LoVo (cell line): ENCODE measurements around the gene ANKS6.

Experiments
- DNase-seq: peaks from one replicate; pipeline ENCODE4 v3.0.0-alpha.2; 2016; ENCODE audit warnings: low spot score

Gene ANKS6

DNA sequence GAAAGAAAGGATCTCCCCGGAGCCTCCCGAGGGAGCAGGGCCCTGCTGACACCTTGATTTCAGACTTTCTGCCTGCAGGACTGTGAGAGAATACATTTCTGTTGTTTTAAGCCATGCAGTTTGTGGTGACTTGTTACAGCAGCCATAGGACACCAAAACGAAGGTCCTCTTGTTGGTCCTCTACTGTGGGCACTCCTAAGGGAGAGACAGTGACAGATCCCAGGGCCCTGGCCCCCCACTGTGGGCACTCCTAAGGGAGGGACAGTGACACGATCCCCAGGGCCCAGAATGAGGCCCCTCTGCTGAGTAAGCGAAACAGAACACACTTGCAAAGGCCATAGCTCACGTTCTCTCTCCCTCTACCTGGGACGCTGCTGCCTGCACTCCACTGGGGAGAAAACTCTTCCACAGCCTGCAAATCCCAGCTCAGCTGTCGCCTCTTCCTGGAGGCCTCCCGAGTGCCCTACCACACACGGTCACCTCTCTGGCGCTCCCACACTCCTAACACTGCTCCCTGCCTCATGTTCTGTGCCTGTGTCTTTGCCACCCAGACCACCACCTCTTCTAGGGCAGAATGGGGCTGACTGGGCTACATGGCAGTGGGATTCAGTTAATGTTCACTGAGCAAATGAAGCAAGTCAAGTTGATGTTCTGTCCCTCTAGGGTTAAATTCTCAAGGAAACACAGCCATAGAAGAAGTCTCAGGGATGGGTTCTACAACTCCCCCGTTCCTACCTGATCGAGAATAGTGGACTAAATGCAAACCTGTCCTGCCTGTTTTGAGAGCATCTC, 23.8 kb downstream of the ANKS6 start:
- DNase-seq, result no peak

DNA sequence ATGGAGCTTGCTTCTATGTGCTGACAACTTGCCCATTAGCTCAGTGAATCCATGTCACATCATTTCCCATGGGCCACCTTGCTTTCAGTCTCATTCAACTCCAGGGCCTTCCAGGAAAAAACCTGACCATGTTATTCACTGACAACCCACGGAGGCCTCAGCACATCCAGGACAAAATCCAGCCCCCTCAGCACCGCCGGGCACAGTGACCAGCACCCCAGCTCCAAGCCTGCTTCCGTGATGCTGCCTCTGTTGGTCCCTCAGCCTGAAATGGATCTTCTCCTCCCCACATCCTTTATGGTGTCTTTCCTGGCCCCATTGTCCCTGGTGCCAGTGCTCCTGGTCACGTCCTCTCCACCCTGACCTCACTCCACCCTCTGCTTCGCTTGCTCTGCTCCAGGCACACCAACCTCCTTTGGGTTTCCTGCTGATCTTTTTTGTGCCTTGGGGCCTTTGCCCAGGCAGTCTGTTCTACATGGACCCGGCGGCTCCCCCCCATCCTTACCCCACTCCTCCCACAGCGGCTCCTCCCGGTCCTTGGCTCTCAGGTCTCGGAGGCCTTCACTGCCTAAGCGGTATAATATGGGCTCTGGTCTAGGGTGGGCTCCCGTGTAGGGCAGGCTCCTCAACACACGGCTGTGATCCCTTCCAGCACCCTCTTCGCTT, 25.0 kb downstream of the ANKS6 start:
- no peak for DNase-seq

DNA sequence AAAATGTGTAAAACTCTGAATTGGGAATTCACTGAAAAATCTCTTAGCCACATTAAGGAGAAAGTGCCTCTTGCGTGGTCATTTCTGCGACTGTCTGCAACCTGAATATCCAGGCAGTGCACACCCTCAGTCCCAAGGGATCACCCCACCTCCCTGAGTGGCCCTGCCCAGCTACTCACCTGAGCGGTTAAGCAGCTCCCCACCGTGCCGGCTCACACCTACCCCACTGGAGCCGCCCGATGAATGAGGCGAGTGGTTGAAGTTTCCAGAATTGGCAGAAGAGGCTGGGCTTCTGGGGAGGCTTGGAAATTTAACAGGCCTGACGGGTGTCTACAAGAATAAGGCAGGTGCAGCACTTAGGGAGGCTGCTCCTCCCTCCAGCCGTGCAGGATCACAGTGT, 25.6 kb downstream of the ANKS6 start:
- DNase-seq, result no peak

DNA sequence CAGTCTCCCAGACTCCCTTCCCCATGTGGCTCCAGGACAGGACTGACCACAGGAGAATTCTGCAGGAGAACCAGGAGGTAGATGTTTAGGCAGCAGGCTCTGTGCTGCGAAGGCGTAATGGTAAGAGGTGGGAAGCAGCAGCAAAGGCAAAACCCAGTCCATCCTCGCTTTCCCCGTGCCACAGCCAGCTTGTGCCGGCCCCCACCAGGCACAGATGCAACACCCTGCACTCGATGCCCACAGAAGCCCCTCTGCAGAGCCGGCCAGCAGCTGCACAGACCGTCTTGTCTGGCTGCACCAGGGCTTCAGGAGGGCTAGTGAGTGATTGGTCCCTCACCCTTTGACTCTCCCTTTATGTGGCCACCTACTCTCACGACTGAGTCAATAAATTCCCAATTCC, 28.0 kb downstream of the ANKS6 start:
- DNase-seq, result no peak

DNA sequence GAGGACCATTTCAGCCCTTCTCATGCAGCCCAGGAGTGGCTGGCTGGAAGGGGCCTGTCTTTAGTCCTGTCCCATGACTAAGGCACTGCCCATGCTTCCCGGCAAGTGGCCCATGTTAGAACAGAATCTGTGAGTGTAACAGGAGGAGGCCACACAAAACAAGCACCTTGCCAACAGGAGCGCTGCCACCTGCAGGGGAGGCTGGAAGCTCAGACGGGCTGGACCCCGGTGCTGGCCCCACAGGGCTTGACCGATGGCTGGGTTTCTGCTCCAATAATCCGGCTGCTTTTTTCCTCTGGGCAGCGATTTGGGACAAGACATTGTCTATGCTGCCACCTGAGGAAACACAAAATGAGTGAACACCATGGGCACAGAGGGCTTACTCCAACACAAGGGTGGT, 28.4 kb downstream of the ANKS6 start:
- DNase-seq, result no peak

DNA sequence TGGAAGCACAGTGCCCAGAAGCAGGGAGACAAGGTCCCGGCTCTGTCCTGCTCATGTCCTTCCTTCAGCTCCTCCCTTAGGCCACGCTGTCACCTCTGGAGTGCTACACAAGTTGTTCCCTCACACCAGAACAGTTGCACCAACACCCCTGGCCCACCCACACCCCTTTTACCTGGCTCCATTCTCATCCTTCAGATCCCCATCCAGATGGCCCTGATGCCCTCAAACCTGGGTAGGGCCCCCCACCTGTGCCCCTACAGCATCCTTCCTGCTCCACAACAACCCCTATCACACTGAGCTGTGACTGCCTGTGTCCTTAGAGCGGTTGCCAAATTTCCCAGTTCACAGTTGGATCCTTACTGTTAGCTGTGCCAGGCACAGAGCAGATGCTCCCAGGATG, 29.2 kb downstream of the ANKS6 start:
- no peak for DNase-seq

DNA sequence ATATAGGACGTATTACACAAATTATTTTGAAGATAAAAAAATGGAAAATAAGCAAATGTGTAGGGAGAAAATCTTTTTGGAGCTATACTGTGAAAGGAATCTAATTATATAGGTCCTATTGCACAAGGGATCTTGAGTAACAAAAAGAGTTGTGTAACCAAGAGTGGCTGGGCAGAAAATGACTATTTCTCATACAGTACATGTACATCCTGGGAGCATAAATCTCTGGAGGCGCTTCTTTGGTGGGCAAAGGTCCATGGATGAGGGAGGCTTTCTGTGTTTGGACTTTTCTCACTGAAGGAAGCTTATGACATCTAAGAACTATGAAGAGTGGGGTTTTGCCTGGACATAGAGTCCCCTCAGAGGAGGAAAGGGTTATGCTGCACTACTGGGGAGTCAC, 29.8 kb downstream of the ANKS6 start:
- no peak for DNase-seq

DNA sequence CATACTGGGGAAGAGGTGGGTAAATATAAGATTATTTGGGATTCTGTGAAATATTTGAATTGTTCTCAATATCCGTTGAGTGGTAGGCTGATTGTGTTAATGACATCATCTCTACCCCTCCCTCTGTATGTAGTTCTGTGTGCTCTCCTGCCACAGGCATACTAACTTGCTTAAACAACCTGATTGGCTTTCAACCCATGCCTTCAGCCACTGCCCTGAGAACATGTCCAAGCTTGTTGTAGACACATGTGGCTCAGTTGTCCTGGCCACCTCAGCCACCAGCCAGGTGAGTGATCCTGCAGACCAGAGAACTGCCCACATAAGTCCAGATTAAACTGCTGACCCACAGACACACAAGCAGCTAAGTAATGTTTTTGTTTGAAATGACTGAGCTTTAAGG, 31.1 kb downstream of the ANKS6 start:
- DNase-seq, result no peak

DNA sequence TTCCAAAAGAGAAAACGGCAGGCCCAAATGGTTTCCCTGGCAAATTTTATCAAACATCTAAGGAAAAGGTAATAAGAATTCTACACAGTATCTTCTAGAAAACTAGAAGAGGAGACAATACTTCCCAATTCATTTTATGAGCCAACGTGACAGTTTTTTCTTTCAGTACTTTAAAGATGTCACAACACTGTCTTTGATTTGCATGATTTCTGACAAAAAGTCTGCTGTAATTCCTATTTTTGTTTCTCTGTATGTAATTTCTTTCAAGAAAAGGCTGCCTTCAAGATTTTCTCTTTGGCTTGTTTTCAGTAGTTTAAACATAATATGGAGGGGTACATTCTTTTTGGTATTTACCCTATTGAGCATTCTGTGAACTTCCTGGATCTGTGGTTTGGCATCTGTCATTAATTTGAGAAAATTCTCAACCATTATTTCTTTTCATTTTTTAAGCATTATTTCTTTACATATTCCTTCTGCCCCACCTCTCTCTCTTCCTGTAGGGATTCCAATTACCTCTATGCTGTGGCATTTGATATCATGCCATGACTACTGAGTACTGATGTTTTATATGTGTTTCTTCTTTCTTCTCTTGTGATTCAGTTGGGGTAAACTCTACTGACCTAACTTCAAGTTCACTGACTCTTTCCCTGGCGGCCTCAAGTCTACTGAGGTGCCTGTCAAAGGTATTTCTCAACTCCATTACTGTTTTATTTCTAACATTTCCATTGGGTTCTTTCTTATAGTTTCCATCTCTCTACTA, 32.2 kb downstream of the ANKS6 start:
- DNase-seq, result no peak

DNA sequence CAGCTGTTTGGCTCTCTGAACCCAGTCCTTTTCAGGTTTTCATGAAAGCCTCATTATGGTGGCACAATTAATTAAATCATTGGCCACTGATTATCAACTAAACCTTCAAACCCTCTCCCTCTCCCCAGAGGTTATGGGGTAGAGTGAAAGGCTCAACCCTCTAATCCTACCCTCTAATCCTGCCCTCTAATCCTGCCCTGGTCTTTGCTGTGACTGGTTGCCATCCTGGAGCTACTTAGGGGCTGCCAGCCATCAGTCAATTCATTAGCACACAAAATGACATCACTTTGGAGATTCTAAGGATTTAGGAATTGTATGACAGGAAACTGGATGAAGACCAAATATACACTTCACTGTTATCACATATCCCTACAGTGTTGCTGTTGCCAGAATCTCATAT, 36.1 kb downstream of the ANKS6 start:
- no peak for DNase-seq

DNA sequence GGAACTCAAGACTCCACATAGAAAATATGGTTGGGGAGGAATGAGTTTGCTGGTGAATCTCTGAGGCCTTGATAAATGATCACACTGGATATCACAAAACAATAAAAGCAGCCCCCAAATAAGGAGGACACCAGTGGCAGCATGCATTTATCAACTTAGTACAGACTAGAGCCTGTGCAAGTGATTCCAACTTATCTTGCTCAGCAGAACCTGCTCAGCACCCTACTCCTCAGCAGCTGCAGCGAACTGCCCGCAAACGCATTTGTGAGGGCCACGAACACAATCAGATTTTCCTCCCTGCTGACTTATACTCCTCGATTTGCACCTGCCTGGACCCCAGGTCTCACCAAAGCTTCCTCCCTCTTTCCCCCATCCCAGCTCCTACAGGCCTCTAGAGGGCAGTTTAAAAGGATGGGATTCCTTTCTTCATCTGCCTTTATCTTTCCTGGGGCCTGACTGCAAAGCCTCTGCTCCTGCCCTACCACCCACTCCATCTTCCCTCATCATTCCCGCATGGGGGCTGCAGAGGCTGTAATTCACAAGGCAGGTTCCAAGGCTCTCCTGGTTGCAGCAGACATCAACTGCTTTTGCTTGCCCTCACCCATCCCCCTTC, 41.2 kb downstream of the ANKS6 start:
- no peak for DNase-seq

DNA sequence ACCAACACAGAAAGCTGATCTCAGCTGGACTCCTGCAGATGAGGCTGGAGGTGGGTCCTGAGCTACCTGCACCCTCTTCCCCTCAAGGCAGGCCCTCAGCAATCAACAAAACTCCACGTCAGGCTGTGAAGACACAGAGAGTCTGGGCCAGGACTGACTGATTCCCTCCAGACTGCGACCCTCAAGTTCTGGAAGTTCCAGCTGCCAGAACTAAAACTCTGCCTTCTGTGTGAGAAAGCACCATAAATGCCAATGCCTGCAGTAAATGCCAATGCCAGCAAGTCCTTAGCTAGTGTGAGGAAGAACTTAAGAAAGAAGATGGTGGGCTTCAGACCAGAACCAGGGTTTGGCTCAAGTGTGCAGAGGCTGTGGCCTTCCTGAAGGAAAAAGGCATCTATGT, 45.1 kb downstream of the ANKS6 start:
- DNase-seq, result no peak

DNA sequence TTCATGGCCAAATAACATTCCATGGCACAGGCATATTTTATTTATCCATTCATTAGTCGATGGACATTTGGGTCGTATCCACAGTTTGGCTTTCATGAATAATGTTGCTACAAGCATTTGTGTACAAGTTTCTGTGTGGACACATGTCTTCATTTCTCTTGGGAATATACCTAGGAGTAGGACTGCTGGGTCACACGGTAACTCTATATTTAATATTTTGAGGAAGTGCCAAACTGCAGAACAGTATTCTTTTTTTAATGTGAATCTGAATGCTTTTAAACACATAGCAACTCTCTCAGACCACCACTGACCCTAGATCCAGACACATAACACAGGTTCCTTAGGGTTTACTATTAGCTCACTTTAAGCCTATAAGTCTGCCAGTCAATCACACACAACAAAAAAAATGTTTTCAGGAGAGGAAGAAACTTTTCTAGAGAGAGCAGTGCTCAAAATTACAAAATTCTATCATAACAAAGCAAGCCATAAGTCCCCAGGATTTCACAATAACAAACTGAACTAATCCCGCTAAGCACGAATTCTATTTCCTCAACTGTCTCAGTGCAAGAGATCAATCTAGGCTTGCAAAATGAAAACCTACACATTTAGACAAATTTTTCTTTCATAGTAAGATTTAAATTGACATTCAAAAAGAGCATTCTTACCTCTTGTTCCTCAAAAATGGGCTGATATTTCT, 45.8 kb downstream of the ANKS6 start:
- DNase-seq, result no peak

DNA sequence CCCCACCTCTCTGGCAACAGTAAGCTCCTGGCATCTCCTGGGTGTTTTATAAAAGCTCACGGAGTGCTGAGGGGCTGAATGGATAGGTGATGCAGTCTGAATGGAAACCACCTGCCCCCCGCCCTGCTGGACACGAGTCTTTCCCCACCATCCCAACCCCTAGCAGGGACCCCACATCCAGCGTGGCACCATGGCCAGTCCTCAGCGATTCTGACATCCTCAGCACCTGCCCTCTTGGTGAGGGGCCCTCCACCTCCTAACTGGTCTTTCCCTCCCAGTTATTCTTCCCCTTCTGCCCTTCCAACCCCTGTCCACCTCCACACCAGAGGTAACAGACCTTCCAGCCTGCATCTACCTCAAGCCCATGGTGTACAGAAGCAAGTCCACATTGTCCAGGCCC, 48.9 kb downstream of the ANKS6 start:
- no peak for DNase-seq

DNA sequence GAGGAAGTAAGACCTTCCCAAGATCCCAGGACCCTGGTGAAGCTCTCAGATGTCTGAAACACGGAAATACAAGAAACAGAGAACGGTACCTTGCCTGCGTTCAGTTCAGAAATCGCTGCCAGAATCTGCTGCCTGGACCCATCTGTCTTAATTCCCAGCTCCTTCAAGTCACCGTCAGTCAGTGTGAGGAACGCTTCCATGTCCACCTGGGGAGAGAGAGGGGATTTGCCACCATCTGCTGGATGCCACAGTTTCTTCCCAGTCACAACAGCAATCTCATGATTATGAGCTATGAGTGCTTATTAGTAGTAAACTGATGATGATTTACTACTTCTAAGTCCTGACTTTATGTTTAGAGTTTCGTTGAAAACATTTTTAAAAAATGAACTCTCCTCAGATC, 50.9 kb downstream of the ANKS6 start:
- DNase-seq, result no peak

DNA sequence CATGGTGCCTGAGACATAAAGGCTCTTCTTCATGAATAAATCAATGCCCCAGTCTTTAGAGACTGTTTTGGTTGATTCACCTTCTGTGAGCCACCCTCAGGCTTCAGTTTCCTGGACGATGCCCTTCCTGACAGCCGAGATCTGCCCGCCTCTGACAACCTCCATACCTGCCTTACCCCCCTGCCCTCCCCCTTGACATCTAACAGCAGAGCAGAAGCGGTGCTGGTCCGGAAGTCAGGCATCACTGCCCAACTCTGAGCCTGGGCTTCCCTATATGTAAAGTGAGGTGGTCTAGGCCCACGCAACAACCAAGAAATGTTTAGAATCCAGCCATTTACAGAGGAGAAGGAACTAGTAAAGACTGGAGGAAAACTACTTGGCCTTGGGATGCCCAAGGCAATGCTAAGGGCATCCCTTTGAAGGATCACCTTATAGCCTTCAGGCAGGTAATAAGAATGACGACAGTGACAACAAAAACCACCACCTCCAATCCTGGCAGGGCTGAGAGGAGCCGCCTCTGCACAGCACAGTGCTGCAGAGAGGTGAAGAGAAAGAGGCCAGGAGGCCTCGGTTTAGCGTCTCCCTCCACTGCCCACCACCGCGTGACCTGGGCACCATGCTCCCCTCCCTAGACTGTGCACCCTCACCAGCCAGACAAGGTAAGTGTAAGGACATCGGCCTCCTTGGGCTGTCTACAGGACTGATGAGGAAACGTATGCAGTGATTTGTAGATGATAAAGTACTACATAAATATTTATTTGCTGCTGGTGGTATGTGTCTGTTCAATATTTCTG, 52.3 kb downstream of the ANKS6 start:
- DNase-seq, result no peak

DNA sequence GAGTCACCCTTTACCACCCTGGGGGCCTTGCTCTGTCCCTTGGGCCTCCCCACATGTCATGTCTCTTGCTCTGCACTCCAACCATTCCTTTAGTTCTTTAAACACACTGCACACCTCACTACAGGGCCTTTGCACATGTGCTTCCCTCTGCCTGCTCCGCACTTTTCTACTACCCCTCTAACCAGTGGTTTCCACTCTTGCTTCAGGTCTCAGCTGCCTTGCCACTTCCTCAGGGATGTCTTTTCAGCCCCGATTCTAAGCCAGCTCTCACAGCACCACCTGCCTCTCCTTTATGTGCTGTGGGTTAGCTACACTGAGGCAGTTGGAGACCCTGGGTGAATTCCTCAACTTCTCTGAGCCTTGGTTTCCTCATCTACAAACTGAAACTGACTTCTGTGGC, 53.0 kb downstream of the ANKS6 start:
- no peak for DNase-seq

DNA sequence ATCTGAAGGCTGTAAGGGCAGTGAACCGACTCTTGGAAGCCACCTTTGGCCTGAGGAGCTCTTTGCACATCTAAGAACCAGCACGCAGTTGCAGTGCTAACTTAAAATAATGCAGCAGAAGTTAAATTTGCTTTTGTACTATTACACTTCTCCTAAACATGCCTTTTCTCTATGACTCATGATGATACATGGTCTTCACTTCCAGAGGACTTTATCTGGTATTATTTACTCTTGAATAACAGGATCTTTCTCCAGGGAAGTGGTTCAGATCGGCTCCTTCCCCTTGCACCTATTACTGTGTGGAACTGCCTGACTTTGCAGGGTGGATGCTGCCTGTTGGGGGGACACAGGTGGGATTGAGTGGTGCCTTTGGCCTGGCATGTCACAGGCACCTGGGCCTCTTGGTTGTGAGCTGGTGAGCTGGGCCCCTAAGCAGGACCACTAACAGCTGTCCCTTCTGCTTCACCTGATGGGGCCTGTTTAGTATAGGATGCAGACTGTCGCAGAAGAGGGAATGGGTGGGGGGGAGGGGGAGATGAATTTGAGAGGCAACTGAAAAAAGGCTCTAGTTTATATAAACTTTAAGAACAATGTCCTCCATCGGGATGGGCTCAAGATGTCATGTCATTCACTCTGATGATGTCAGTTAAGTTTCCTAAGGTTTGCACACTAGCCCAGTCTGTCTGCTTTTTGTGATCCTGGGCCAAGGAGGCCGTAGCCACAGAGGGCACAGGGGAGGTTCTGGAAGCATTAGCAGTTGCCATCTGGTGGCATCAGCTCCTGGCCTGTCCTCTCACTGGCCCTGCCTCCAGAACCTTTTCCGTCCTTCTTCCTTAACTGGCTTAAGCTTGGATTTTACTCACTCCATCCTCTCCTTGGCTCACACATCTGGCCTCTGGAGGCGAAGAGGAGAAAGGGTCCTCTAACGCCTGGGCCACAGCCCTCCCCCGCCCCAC, 53.8 kb downstream of the ANKS6 start:
- no peak for DNase-seq

DNA sequence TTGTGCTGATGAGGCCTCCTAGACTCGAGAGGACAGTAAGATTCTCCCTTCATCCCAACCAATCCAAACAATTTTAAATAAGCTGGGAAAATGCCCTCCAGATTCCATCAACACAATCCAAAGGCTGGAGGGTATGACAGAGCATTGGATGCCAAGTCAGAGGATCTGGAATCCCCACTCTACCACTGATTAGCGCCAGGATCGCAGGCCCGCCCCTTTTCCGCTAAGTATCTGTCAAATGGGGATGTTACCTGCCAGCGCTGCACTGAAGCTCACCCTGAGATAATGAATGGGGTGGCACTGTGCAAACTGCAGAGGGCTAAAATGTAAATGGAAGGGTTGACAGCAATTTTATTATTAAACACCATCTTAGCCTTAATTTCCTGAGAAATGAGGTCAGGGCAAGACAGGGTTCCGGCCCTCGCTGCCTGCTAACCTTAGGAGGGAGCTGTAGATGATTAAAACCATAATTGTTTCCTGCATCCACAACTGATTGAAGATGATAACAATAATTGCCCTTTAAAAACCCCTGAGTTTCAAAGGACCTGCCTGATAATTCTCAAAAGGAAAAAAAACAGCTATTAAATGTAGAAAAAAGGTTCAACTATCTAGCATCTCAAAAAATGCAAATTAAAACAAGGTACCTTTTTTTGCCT, 56.0 kb downstream of the ANKS6 start:
- no peak for DNase-seq

DNA sequence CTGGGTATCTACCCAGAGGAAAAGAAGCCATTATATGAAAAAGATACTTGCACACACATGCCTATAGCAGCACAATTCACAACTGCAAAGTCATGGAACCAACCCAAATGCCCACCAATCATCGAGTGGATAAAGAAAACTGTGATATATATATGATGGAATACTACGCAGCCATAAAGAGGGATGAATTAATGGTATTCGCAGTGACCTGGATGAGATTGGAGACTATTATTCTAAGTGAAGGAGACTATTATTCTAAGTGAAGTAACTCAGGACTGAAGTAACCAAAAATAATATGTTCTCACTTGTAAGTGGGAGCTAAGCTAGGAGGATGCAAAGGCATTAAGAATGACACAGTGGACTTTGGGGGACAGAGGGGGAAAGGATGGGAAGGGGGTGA, 57.6 kb downstream of the ANKS6 start:
- no peak for DNase-seq
